ENCODE data around the gene GDNF. TPM values are rescaled to one million over a fixed set of nuclear protein-coding genes. Genes with fewer than 3 reads are reported as not detected.

GDNF gene, protein sequence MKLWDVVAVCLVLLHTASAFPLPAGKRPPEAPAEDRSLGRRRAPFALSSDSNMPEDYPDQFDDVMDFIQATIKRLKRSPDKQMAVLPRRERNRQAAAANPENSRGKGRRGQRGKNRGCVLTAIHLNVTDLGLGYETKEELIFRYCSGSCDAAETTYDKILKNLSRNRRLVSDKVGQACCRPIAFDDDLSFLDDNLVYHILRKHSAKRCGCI
- 2.2 and 2.8 TPM in 2 replicates for polyA plus RNA-seq (2011; rRNA removed)
- polyA minus RNA-seq (2011; rRNA and poly(A)+ RNA removed) = 2.8 and 2.9 TPM in 2 replicates

- ChIA-PET POLR2A (interaction anchor here (0.8 kb wide), 1 partner anchor 50 kb away, joined by 3 read pairs; no protein-coding TSS in a partner anchor), CTCF (interaction anchor here (0.6 to 2.4 kb wide), 7 partner anchors 9 to 353 kb away, joined by 3 to 15 read pairs (median 4); no protein-coding TSS in a partner anchor)
- TF ChIP-seq, protein P1, sequence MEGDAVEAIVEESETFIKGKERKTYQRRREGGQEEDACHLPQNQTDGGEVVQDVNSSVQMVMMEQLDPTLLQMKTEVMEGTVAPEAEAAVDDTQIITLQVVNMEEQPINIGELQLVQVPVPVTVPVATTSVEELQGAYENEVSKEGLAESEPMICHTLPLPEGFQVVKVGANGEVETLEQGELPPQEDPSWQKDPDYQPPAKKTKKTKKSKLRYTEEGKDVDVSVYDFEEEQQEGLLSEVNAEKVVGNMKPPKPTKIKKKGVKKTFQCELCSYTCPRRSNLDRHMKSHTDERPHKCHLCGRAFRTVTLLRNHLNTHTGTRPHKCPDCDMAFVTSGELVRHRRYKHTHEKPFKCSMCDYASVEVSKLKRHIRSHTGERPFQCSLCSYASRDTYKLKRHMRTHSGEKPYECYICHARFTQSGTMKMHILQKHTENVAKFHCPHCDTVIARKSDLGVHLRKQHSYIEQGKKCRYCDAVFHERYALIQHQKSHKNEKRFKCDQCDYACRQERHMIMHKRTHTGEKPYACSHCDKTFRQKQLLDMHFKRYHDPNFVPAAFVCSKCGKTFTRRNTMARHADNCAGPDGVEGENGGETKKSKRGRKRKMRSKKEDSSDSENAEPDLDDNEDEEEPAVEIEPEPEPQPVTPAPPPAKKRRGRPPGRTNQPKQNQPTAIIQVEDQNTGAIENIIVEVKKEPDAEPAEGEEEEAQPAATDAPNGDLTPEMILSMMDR (IDR thresholded peaks at IDR 0.05; ENCODE audit: low read depth, low read length) = no peak
- no peak for DNase-seq (ENCODE audit: low read depth, low spot score)
- no peaks in the 10 kb centered on the region; the same call in 1 of the 2 replicates for H3K9me3 ChIP-seq (ENCODE audit: control insufficient read depth, insufficient read depth, low read length)
- H3K4me3 ChIP-seq (ENCODE audit: low read depth, low read length) = peak within 1 kb of the TSS; percentile 74
- H3K27ac ChIP-seq (ENCODE audit: low read depth, low read length) = peak within 1 kb of the TSS; percentile 54
- peaks cover 3% of the 10 kb centered on the region for H3K27me3 ChIP-seq (ENCODE audit: control insufficient read depth, insufficient read depth, low read length)
Measured at GRCh38 chr5:37839407-37840052, at the start of gene GDNF. Gene GDNF (minus strand): TSS chr5:37840041. CDS start chr5:37834796, 5,245 bp downstream.

GRCh38 chr5:37888476-37888875, 48.6 kb upstream of the GDNF start:
- ChIA-PET POLR2A (no interaction called here), CTCF (interaction anchor here (0.6 kb wide), 1 partner anchor 52 kb away, joined by 3 read pairs; no protein-coding TSS in a partner anchor)
- no peaks in the 10 kb centered on the region for H3K27me3 ChIP-seq (ENCODE audit: control insufficient read depth, insufficient read depth, low read length)
- H3K4me3 ChIP-seq (ENCODE audit: low read depth, low read length) = no peak overlapping the region
- H3K27ac ChIP-seq (ENCODE audit: low read depth, low read length) = no peak overlapping the region
- no peaks in the 10 kb centered on the region for H3K9me3 ChIP-seq (ENCODE audit: control insufficient read depth, insufficient read depth, low read length)
- no peak for DNase-seq (ENCODE audit: low read depth, low spot score)
- TF ChIP-seq, protein P1 (IDR thresholded peaks at IDR 0.05; ENCODE audit: low read depth, low read length) = no peak

DNA sequence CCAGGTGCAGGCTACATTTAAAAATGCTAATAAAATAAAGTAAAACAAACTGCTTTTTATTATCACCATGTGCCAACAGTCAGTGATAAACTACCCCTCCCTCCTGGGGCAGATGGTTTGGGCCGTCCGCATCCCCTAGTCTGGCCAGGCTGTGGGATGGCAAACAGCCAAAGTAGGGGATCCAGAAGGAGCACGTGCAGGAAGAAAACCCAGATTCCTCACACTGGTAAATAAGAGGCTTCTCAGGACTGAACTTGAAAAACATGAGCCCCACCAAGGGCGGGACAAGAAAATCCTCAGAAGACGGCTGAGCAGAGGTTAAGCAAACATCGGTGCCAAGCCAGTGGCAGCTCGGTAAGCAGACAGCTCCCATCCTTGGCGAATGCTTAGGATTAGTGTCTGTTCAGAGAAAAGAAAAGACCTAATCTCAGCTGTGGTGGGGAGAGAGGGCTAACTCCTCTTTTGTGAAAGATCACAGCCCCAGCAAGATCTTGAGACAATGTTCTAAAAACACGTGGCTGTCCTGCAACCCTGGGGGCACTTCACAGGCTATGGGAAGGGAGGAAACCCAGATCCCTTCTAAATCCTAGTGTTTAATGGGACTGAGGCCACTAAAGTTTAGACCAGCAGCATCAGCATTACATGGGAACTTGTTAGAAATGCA, 46.5 kb upstream of the GDNF start:
- H3K9me3 ChIP-seq (ENCODE audit: control insufficient read depth, insufficient read depth, low read length) = no peaks in the 10 kb centered on the region
- H3K27me3 ChIP-seq (ENCODE audit: control insufficient read depth, insufficient read depth, low read length) = no peaks in the 10 kb centered on the region
- no peak overlapping the region for H3K27ac ChIP-seq (ENCODE audit: low read depth, low read length)
- ChIA-PET POLR2A (no interaction called here), CTCF (no interaction called here)
- H3K4me3 ChIP-seq (ENCODE audit: low read depth, low read length) = no peak overlapping the region
- no peak for DNase-seq (ENCODE audit: low read depth, low spot score)
- TF ChIP-seq, protein P1 (IDR thresholded peaks at IDR 0.05; ENCODE audit: low read depth, low read length) = no peak

- ChIA-PET POLR2A (interaction anchor here (0.6 to 1.1 kb wide), 3 partner anchors 12 to 1245 kb away, joined by 5 to 9 read pairs (median 5); no protein-coding TSS in a partner anchor), CTCF (interaction anchor here (1.1 to 1.2 kb wide), 2 partner anchors 34 to 46 kb away, joined by 3 to 4 read pairs; no protein-coding TSS in a partner anchor)
- no peaks in the 10 kb centered on the region for H3K27me3 ChIP-seq (ENCODE audit: control insufficient read depth, insufficient read depth, low read length)
- TF ChIP-seq, protein P1 (IDR thresholded peaks at IDR 0.05; ENCODE audit: low read depth, low read length) = no peak
- DNase-seq (ENCODE audit: low read depth, low spot score) = peak; percentile 77
- H3K27ac ChIP-seq (ENCODE audit: low read depth, low read length) = no peak overlapping the region
- H3K9me3 ChIP-seq (ENCODE audit: control insufficient read depth, insufficient read depth, low read length) = no peaks in the 10 kb centered on the region
- no peak overlapping the region for H3K4me3 ChIP-seq (ENCODE audit: low read depth, low read length)
Measured at GRCh38 chr5:37882636-37883035, 42.8 kb upstream of the GDNF start.

Measured in AG04450 (cell line).